Measurements from ENCODE around the gene SHROOM3. TPM values are rescaled to one million over a fixed set of nuclear protein-coding genes. Genes with fewer than 3 reads are reported as not detected.

Gene SHROOM3
- total and polyA plus RNA-seq, 2 donors (not counting 3 experiments of a cell fraction or from before 2014, with no cell fraction given): 2.7 to 6.7 TPM

- TF ChIP-seq FOS (IDR thresholded peaks at IDR 0.05; ENCODE audit: borderline replicate concordance, insufficient read depth, low read length) (no peak), EZH2 (IDR thresholded peaks at IDR 0.05; ENCODE audit: borderline replicate concordance, low read depth, low read length, severe bottlenecking) (no peak), CTCF (IDR thresholded peaks at IDR 0.05; ENCODE audit: extremely low read depth in 1 of 2, insufficient read depth in 1 of 2, low read depth in 1 of 2, low read length in 2 of 2) (no peak), POLR2A (IDR thresholded peaks at IDR 0.05; ENCODE audit: low read depth, low read length) (no peak), POLR2AphosphoS5 (IDR thresholded peaks at IDR 0.05; ENCODE audit: insufficient read depth, low read depth, low read length) (no peak)
- H3K79me2 ChIP-seq (ENCODE audit: control insufficient read depth, insufficient read depth, low read length): no peaks in the 10 kb centered on the region
- FAIRE-seq (no peak), DNase-seq (ENCODE audit: low read depth, low spot score) (no peak)
- H3K27ac ChIP-seq (ENCODE audit: insufficient read depth, low read depth, low read length): no peak overlapping the region
- no peak overlapping the region for H3K9ac ChIP-seq (replicated peaks; ENCODE audit: extremely low read depth, insufficient read depth, low read length)
- POLR2A ChIA-PET: no interaction called here
- no peak overlapping the region for H2AFZ ChIP-seq (ENCODE audit: low read depth, low read length)
- H3K9me1 ChIP-seq (replicated peaks; ENCODE audit: control insufficient read depth, extremely low read depth, insufficient read depth, low read length): no peaks in the 10 kb centered on the region
- dilution Hi-C loops (cut with MboI; ENCODE audit: extremely low pct_ligation_motif_present, low sequenced_read_pairs): no loop called here
- no TSS peak for BruUV-seq (replicated peaks)
- no peaks in the 10 kb centered on the region for H3K36me3 ChIP-seq (ENCODE audit: control insufficient read depth in 2 of 2, extremely low read depth in 1 of 2, insufficient read depth in 2 of 2, low read length in 2 of 2)
- CTCF ChIA-PET: interaction anchor here (1.4 to 1.8 kb wide), 4 partner anchors 233 to 692 kb away, joined by 6 to 11 read pairs (median 6); no protein-coding TSS in a partner anchor
- intact Hi-C loops (cut with micrococcal nuclease): loop anchor here (1.0 to 5.0 kb wide), 9 partner anchors 79 to 691 kb away; partner anchors contain the start of gene SEPTIN11
- H3K4me3 ChIP-seq (replicated peaks in 1 of 3; ENCODE audit: insufficient read depth in 1 of 3, low read depth in 1 of 3, low read length in 3 of 3): no peak overlapping the region
- no peaks in the 10 kb centered on the region for H3K27me3 ChIP-seq (ENCODE audit: control insufficient read depth in 2 of 2, insufficient read depth in 2 of 2, low read length in 2 of 2)
- H3K4me2 ChIP-seq (ENCODE audit: insufficient read depth, low read length): no peak overlapping the region
- H3K9me3 ChIP-seq (replicated peaks; ENCODE audit: control insufficient read depth, insufficient read depth, low read length): no peaks in the 10 kb centered on the region
- H3K4me1 ChIP-seq (ENCODE audit: control insufficient read depth, extremely low read depth, insufficient read depth, low read length): no peaks in the 10 kb centered on the region
- no peaks in the 10 kb centered on the region for H4K20me1 ChIP-seq (replicated peaks; ENCODE audit: control insufficient read depth, extremely low read depth, insufficient read depth, low read length)
Measured at GRCh38 chr4:76511947-76512346, 76.9 kb downstream of the SHROOM3 start.

- no peak for FAIRE-seq
- TF ChIP-seq FOS (IDR thresholded peaks at IDR 0.05; ENCODE audit: borderline replicate concordance, insufficient read depth, low read length) (no peak), POLR2A (IDR thresholded peaks at IDR 0.05; ENCODE audit: low read depth, low read length) (no peak), MYC (IDR thresholded peaks at IDR 0.05; ENCODE audit: low read depth, low read length) (no peak), JUN (IDR thresholded peaks at IDR 0.05; ENCODE audit: borderline replicate concordance, insufficient read depth, insufficient read length, low read depth) (no peak), GATA2 (IDR thresholded peaks at IDR 0.05; ENCODE audit: insufficient read depth, insufficient read length, low read depth, low read length) (no peak), POLR2AphosphoS5 (IDR thresholded peaks at IDR 0.05; ENCODE audit: insufficient read depth, low read depth, low read length) (no peak), CTCF (IDR thresholded peaks at IDR 0.05; ENCODE audit: extremely low read depth in 1 of 2, insufficient read depth in 1 of 2, low read depth in 1 of 2, low read length in 2 of 2) (no peak), EZH2 (IDR thresholded peaks at IDR 0.05; ENCODE audit: borderline replicate concordance, low read depth, low read length, severe bottlenecking) (no peak), MAX (IDR thresholded peaks at IDR 0.05; ENCODE audit: insufficient read depth, insufficient read length) (no peak)
- intact Hi-C loops (cut with micrococcal nuclease): loop anchor here (5.0 kb wide), 1 partner anchor 189 kb away; no protein-coding TSS in a partner anchor
Measured at GRCh38 chr4:76513482-76513881, 78.5 kb downstream of the SHROOM3 start.

More at GRCh38 chr4:76513482-76513881, 78.5 kb downstream of the SHROOM3 start:
- BruUV-seq (replicated peaks): no TSS peak
- no peak overlapping the region for H3K27ac ChIP-seq (ENCODE audit: insufficient read depth, low read depth, low read length)
- no peak for DNase-seq (ENCODE audit: low read depth, low spot score)
- CTCF ChIA-PET: interaction anchor here (0.9 to 1.8 kb wide), 6 partner anchors 8 to 690 kb away, joined by 3 to 11 read pairs (median 5); no protein-coding TSS in a partner anchor
- no peaks in the 10 kb centered on the region for H3K79me2 ChIP-seq (ENCODE audit: control insufficient read depth, insufficient read depth, low read length)
- no peaks in the 10 kb centered on the region for H3K9me3 ChIP-seq (replicated peaks; ENCODE audit: control insufficient read depth, insufficient read depth, low read length)
- no peak overlapping the region for H3K4me2 ChIP-seq (ENCODE audit: insufficient read depth, low read length)
- POLR2A ChIA-PET: no interaction called here
- no peak overlapping the region for H3K9ac ChIP-seq (replicated peaks; ENCODE audit: extremely low read depth, insufficient read depth, low read length)
- H3K4me1 ChIP-seq (ENCODE audit: control insufficient read depth, extremely low read depth, insufficient read depth, low read length): no peaks in the 10 kb centered on the region
- H3K27me3 ChIP-seq (ENCODE audit: control insufficient read depth in 2 of 2, insufficient read depth in 2 of 2, low read length in 2 of 2): no peaks in the 10 kb centered on the region
- H3K36me3 ChIP-seq (ENCODE audit: control insufficient read depth in 2 of 2, extremely low read depth in 1 of 2, insufficient read depth in 2 of 2, low read length in 2 of 2): no peaks in the 10 kb centered on the region
- no peaks in the 10 kb centered on the region for H4K20me1 ChIP-seq (replicated peaks; ENCODE audit: control insufficient read depth, extremely low read depth, insufficient read depth, low read length)
- no peak overlapping the region for H3K4me3 ChIP-seq (replicated peaks in 1 of 3; ENCODE audit: insufficient read depth in 1 of 3, low read depth in 1 of 3, low read length in 3 of 3)
- dilution Hi-C loops (cut with MboI; ENCODE audit: extremely low pct_ligation_motif_present, low sequenced_read_pairs): no loop called here
- H2AFZ ChIP-seq (ENCODE audit: low read depth, low read length): no peak overlapping the region
- no peaks in the 10 kb centered on the region for H3K9me1 ChIP-seq (replicated peaks; ENCODE audit: control insufficient read depth, extremely low read depth, insufficient read depth, low read length)

All from endothelial cell of umbilical vein (primary cell).